ENCODE results near the gene ITFG1.
"Not testable (repeated sequence)": the region's sequence is repeated elsewhere in the genome, so short reads cannot be mapped to it uniquely, and the experiment has no call there.

ITFG1 gene

GRCh38 chr16:47180073-47180472 lies 280.8 kb downstream of the ITFG1 start:
- no peak for DNase-seq
- Mint-ChIP-seq H3K36me3 (peaks cover 5% of the 10 kb centered on the region), H3K27ac (no peak overlapping the region), H3K9me3 (no peaks in the 10 kb centered on the region), H3K4me1 (no peaks in the 10 kb centered on the region), H3K27me3 (no peaks in the 10 kb centered on the region), H3K4me3 (no peak overlapping the region)
- CTCF ChIA-PET: no interaction called here

GRCh38 chr16:47175152-47175551 lies 285.7 kb downstream of the ITFG1 start:
- H3K9me3 Mint-ChIP-seq: no peaks in the 10 kb centered on the region
- H3K4me1 Mint-ChIP-seq: no peaks in the 10 kb centered on the region
- H3K36me3 Mint-ChIP-seq: no peaks in the 10 kb centered on the region
- no peak for DNase-seq
- H3K4me3 Mint-ChIP-seq: no peak overlapping the region
- no peak overlapping the region for H3K27ac Mint-ChIP-seq
- H3K27me3 Mint-ChIP-seq: no peaks in the 10 kb centered on the region
- CTCF ChIA-PET: interaction anchor here (1.2 kb wide), 1 partner anchor 13 kb away, joined by 3 read pairs; no protein-coding TSS in a partner anchor

- no peak for DNase-seq
- H3K4me1 Mint-ChIP-seq: no peaks in the 10 kb centered on the region
- H3K4me3 Mint-ChIP-seq: no peak overlapping the region
- CTCF ChIA-PET: interaction anchor here (1.2 kb wide), 1 partner anchor 19 kb away, joined by 3 read pairs; the partner anchor contains the start of gene NETO2
- no peak overlapping the region for H3K27ac Mint-ChIP-seq
- H3K27me3 Mint-ChIP-seq: no peaks in the 10 kb centered on the region
- H3K36me3 Mint-ChIP-seq: no peaks in the 10 kb centered on the region
- H3K9me3 Mint-ChIP-seq: no peaks in the 10 kb centered on the region
These were observed 298.0 kb downstream of the ITFG1 start for GRCh38 chr16:47162670-47163420.

GRCh38 chr16:47161464-47161863 lies 299.4 kb downstream of the ITFG1 start:
- H3K27ac Mint-ChIP-seq: no peak overlapping the region
- H3K27me3 Mint-ChIP-seq: no peaks in the 10 kb centered on the region
- CTCF ChIA-PET: interaction anchor here (0.7 to 0.8 kb wide), 2 partner anchors 14 to 18 kb away, joined by 3 read pairs; partner anchors contain the start of gene NETO2
- peaks cover 7% of the 10 kb centered on the region for H3K36me3 Mint-ChIP-seq
- no peaks in the 10 kb centered on the region for H3K4me1 Mint-ChIP-seq
- no peak for DNase-seq
- no peaks in the 10 kb centered on the region for H3K9me3 Mint-ChIP-seq
- H3K4me3 Mint-ChIP-seq: no peak overlapping the region

DNA sequence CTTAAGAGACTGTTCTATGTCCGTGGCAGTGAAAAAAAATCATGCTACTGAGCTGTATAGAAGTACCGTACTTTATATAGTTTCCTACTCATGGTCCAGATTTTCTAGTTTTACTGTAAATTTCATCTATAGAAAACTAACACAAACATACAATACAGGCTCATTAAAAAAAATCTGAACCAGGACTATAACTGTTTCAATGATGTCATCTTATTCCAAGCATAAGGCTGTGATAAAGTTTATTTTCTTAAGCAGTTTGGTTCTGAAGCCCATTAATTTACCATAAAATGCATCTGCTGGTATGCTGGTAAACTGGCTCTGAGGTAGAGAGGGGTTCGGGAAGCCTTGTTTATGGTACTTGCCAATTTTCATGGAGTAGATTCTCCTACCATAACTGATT lies 300.4 kb downstream of the ITFG1 start:
- CTCF ChIA-PET: no interaction called here
- Mint-ChIP-seq H3K27me3 (no peaks in the 10 kb centered on the region), H3K27ac (no peak overlapping the region), H3K4me1 (no peaks in the 10 kb centered on the region), H3K9me3 (no peaks in the 10 kb centered on the region), H3K4me3 (no peak overlapping the region), H3K36me3 (peaks cover 8% of the 10 kb centered on the region)
- DNase-seq: no peak

DNA sequence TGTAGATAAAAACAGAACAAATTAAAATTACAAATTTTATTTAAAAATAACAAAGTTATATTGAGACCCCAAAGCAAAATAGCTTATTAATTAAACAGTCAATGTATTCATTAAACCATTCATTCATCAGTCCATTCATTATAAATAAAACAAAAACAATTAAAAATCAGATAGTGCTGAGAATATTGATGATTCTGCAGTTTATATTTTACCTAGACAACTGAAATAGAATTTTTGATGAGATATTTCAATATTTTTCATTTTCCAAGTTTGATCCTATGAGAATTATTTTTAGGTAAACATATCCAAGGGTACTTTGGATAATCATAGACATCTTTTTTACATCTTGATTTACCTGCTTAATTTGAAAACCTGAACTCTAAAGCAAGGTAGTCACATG lies 301.9 kb downstream of the ITFG1 start:
- H3K27me3 Mint-ChIP-seq: no peaks in the 10 kb centered on the region
- H3K36me3 Mint-ChIP-seq: peaks cover 8% of the 10 kb centered on the region
- no peak for DNase-seq
- no peaks in the 10 kb centered on the region for H3K9me3 Mint-ChIP-seq
- H3K27ac Mint-ChIP-seq: no peak overlapping the region
- H3K4me3 Mint-ChIP-seq: no peak overlapping the region
- no peaks in the 10 kb centered on the region for H3K4me1 Mint-ChIP-seq
- CTCF ChIA-PET: no interaction called here

DNA sequence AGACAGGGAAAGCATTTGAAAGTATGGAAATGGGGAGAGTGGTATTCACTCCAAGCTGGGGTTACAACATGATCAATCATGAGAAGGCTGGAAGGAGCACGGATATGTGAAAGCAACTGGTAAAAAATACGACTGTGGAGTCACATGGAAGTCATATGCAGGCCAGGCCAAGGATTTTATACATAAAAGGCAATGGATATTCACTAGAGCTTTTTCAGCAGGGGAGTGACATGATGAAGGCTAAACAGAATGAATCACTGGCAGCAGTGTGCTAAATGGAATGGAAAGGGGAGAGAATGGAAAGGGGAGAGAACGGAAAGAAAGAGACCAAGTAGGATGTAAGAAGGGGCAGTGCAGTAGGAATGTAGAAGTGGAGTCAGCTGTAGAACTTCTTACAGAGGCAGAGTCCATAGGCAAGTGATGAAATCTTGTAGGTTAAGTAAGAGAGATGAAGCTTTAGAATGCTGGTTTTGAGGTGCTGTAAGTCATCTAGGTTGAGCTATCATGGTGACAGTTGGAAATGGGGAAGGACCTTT lies 304.1 kb downstream of the ITFG1 start:
- H3K9me3 Mint-ChIP-seq: peaks cover 2% of the 10 kb centered on the region
- CTCF ChIA-PET: no interaction called here
- no peak for DNase-seq
- no peak overlapping the region for H3K27ac Mint-ChIP-seq
- no peaks in the 10 kb centered on the region for H3K4me1 Mint-ChIP-seq
- H3K27me3 Mint-ChIP-seq: no peaks in the 10 kb centered on the region
- H3K36me3 Mint-ChIP-seq: peaks cover 27% of the 10 kb centered on the region
- H3K4me3 Mint-ChIP-seq: no peak overlapping the region

- H3K4me1 Mint-ChIP-seq, H3K27ac Mint-ChIP-seq, DNase-seq, H3K4me3 Mint-ChIP-seq, H3K9me3 Mint-ChIP-seq, CTCF ChIA-PET, H3K27me3 Mint-ChIP-seq: not testable (repeated sequence)
- peaks cover 36% of the 10 kb centered on the region for H3K36me3 Mint-ChIP-seq
These were observed 308.4 kb downstream of the ITFG1 start for GRCh38 chr16:47152501-47152900.

DNA sequence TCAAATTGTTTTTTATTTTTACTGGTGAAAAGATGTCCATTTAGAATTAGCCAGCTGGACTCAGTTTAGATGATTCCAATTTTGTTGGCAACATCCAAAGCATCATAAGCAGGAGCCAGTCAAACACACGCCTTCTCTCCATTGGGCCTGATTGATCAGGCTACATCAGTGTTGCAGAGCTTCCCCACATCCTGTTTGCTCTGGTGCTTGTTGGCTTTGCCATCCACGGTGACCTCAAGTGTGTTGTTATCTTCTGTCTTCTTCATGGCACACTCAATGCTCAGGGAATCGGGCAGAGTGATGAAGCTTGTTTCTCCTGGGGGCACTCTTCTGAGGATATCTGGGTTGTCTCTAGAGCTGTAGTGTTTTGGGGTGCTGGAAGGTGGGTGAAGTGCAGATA lies 310.8 kb downstream of the ITFG1 start:
- H3K27me3 Mint-ChIP-seq: peaks cover 15% of the 10 kb centered on the region
- CTCF ChIA-PET: interaction anchor here (0.6 to 1.9 kb wide), 2 partner anchors 8 to 402 kb away, joined by 4 to 8 read pairs; no protein-coding TSS in a partner anchor
- H3K27ac Mint-ChIP-seq: no peak overlapping the region
- H3K4me1 Mint-ChIP-seq: peaks cover 8% of the 10 kb centered on the region
- peaks cover 28% of the 10 kb centered on the region for H3K36me3 Mint-ChIP-seq
- peak; percentile 38 for DNase-seq
- H3K4me3 Mint-ChIP-seq: no peak overlapping the region
- peaks cover 2% of the 10 kb centered on the region for H3K9me3 Mint-ChIP-seq

GRCh38 chr16:47144559-47144877 lies 316.3 kb downstream of the ITFG1 start:
- H3K27me3 Mint-ChIP-seq: peaks cover 36% of the 10 kb centered on the region
- H3K36me3 Mint-ChIP-seq: no peaks in the 10 kb centered on the region
- no peak for DNase-seq
- CTCF ChIA-PET: interaction anchor here (1.0 to 5.1 kb wide), 8 partner anchors 18 to 1021 kb away, joined by 3 to 41 read pairs (median 6); partner anchors contain the start of genes ITFG1 and PHKB
- peaks cover 20% of the 10 kb centered on the region for H3K4me1 Mint-ChIP-seq
- H3K27ac Mint-ChIP-seq: no peak overlapping the region
- H3K4me3 Mint-ChIP-seq: peak overlapping the region; percentile 70
- H3K9me3 Mint-ChIP-seq: no peaks in the 10 kb centered on the region

DNA sequence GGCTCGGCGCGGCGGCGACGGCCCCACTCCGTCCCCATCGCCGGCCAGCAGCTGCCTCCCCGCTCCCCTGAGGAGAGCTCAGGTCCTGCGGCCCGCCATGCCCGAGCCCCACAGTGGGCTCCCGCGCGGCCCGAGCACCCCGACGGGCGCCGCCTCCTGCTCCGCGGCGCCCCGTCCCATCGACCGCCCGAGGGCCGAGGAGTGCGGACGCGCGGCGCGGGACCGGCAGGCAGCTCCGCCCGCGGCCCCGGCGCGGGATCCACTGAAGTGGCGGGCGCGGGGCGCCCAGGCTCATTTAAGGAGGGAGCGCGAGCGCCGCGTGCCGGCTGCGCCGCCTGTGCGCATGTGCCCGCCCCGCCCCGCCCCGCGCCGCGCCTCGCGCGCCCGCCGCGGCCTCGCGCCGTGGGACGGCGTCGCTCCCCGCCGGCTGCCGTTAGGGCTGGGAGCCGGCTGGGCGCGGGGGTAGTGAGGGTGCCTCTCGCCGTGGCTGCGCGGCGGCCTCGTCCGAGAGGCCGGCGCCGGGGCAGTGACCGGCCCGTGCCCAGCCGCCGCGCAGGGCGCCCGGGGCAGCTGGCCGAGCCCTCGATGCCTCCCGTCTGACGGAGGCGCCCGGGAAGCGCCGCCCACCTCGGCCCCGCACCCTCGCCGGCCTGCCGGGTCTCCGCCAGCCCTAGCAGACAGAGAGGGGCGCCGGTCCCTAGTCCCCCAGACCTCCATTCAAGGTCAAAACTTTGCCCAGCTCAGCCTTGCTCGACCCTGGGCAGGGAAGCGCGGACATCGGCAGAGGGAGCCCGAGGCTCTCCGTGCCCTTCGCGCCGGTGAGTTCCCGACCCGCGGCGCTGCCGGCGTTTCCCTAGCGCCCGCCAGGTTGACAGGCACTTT lies 316.9 kb downstream of the ITFG1 start, which contains the start of gene NETO2:
TSS of gene NETO2 (minus strand) at position 269 of the 882 bp plus-strand sequence. CDS start 333 bp downstream, outside the sequence.
- DNase-seq: peak; percentile 71
- Mint-ChIP-seq H3K4me3 (peak within 1 kb of the TSS; percentile 70), H3K36me3 (no peaks in the 10 kb centered on the region), H3K9me3 (no peaks in the 10 kb centered on the region), H3K27ac (peak within 1 kb of the TSS; percentile 43), H3K4me1 (peaks cover 20% of the 10 kb centered on the region), H3K27me3 (peaks cover 36% of the 10 kb centered on the region)
- CTCF ChIA-PET: interaction anchor here (0.6 to 5.1 kb wide), 23 partner anchors 13 to 1021 kb away, joined by 3 to 41 read pairs (median 3); partner anchors contain the start of genes ITFG1 and PHKB

GRCh38 chr16:47142821-47143676 lies 317.8 kb downstream of the ITFG1 start:
- Mint-ChIP-seq H3K36me3 (no peaks in the 10 kb centered on the region), H3K27me3 (peaks cover 36% of the 10 kb centered on the region), H3K9me3 (no peaks in the 10 kb centered on the region), H3K4me3 (peak overlapping the region; percentile 70), H3K4me1 (peaks cover 26% of the 10 kb centered on the region), H3K27ac (no peak overlapping the region)
- CTCF ChIA-PET: interaction anchor here (0.7 to 5.1 kb wide), 26 partner anchors 12 to 1022 kb away, joined by 3 to 41 read pairs (median 4); partner anchors contain the start of genes ITFG1 and PHKB
- peak; percentile 71 for DNase-seq

DNA sequence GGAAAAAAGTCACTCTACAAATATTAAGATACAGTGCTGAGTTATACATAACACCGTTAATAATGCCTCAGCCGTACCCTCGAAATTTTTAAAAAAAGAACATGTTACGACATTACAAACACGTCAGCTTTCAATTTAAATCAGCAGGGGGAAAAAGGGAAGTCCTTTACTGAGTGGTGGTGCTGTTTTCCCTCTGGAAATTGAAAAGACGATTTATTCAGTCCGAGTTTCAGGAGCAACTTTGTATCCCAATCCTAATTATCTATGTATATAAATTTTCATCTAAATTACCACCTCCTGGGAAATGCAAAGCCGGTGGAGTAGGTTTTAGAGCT lies 318.4 kb downstream of the ITFG1 start:
- CTCF ChIA-PET: interaction anchor here (0.7 to 5.1 kb wide), 25 partner anchors 8 to 1488 kb away, joined by 3 to 41 read pairs (median 5); no protein-coding TSS in a partner anchor
- Mint-ChIP-seq H3K27ac (no peak overlapping the region), H3K4me3 (peak overlapping the region; percentile 70), H3K36me3 (no peaks in the 10 kb centered on the region), H3K4me1 (peaks cover 28% of the 10 kb centered on the region), H3K27me3 (peaks cover 36% of the 10 kb centered on the region), H3K9me3 (no peaks in the 10 kb centered on the region)
- DNase-seq: no peak
